ENCODE measurements around the gene LRFN3.
"Not testable (repeated sequence)": the region's sequence is repeated elsewhere in the genome, so short reads cannot be mapped to it uniquely, and the experiment has no call there.

- TF ChIP-seq MXI1 (IDR thresholded peaks at IDR 0.05; ENCODE audit: borderline replicate concordance, low read depth, low read length); CEBPB (IDR thresholded peaks at IDR 0.05; ENCODE audit: low read depth, low read length): not testable (repeated sequence)
Observed at GRCh38 chr19:35910355-35910754, 25.8 kb upstream of the LRFN3 start.
